HEK293 (cell line): ENCODE results near the gene LCE2D.
"Not testable (repeated sequence)": the region's sequence is repeated elsewhere in the genome, so short reads cannot be mapped to it uniquely, and the experiment has no call there.

Experiments used
- CTCF ChIA-PET: fragments of 350-600 bp; formaldehyde crosslinking; extraction: SDS; loops from one replicate; lab custom pipeline; 2021; ENCODE audit warnings: antibody characterized with exemption; lab: Yijun Ruan, JAX
- POLR2A ChIA-PET: fragments of 300-600 bp; formaldehyde crosslinking; extraction: SDS; loops from one replicate; lab custom pipeline; 2020; ENCODE audit warnings: antibody characterized with exemption, inconsistent platforms; lab: Yijun Ruan, JAX
- H3K27ac ChIP-seq: fragments of 200-500 bp; sonication (Bioruptor generic); 2 replicates; pipeline ENCODE4 v1.5.1; 2014; ENCODE audit warnings: low read depth, low read length, control low read depth, inconsistent platforms; ENCODE audit errors: extremely low read depth
- H3K36me3 ChIP-seq, 2 experiments: fragments of 200-500 bp in 1 of 2; sonication (Bioruptor generic) in 1 of 2; 1 replicate in 1 of 2; 2 replicates in 1 of 2; pipeline ENCODE4 v1.5.1; 2014 to 2017; ENCODE audit warnings: inconsistent platforms in 2 of 2, low read length in 2 of 2; ENCODE audit not compliant: control insufficient read depth in 2 of 2, insufficient read depth in 1 of 2
- H3K4me1 ChIP-seq: fragments of 200-500 bp; sonication (Bioruptor generic); 2 replicates; pipeline ENCODE4 v1.5.1; 2014; ENCODE audit warnings: mild to moderate bottlenecking, low read length, inconsistent platforms; ENCODE audit not compliant: control insufficient read depth, insufficient read depth
- H3K4me3 ChIP-seq: 2 replicates; pipeline ENCODE4 v1.5.1; 2011; ENCODE audit warnings: low read depth, mild to moderate bottlenecking, control low read depth, low read length, moderate library complexity
- H3K9me3 ChIP-seq: fragments of 200-500 bp; sonication (Bioruptor generic); 2 replicates; pipeline ENCODE4 v1.5.1; 2014; ENCODE audit warnings: low read depth, low read length, inconsistent platforms; ENCODE audit not compliant: control insufficient read depth, insufficient read depth
- BCL11B ChIP-seq: fragments of 450-650 bp; formaldehyde crosslinking; IDR thresholded peaks from 2 replicates; pipeline ENCODE4 v1.5.1; 2016; ENCODE audit warnings: low read depth, missing biosample characterization, missing genetic modification characterization
- GLI2 ChIP-seq: fragments of 450-650 bp; formaldehyde crosslinking; IDR thresholded peaks from 2 replicates; pipeline ENCODE4; 2017; ENCODE audit warnings: missing biosample characterization, missing genetic modification characterization, low read depth, borderline replicate concordance
- KLF1 ChIP-seq: fragments of 450-650 bp; formaldehyde crosslinking; IDR thresholded peaks from 2 replicates; pipeline ENCODE4 v1.5.1; 2016; ENCODE audit warnings: missing biosample characterization, missing genetic modification characterization
- PRDM4 ChIP-seq: fragments of 450-650 bp; formaldehyde crosslinking; IDR thresholded peaks from 2 replicates; pipeline ENCODE4 v1.5.1; 2017; ENCODE audit warnings: missing biosample characterization, missing genetic modification characterization
- SP2 ChIP-seq: fragments of 450-650 bp; formaldehyde crosslinking; IDR thresholded peaks from 2 replicates; pipeline ENCODE4 v1.5.1; 2016; ENCODE audit warnings: missing biosample characterization, missing genetic modification characterization
- TCF7L2 ChIP-seq: IDR thresholded peaks from 2 replicates; pipeline ENCODE4 v1.6.1; 2011; ENCODE audit warnings: low read depth, mild to moderate bottlenecking, inconsistent platforms, low read length, moderate library complexity, borderline replicate concordance
- TSHZ1 ChIP-seq: fragments of 450-650 bp; formaldehyde crosslinking; IDR thresholded peaks from 2 replicates; pipeline ENCODE4 v1.5.1; 2016; ENCODE audit warnings: missing biosample characterization, missing genetic modification characterization, borderline replicate concordance
- ZBTB1 ChIP-seq: fragments of 450-650 bp; formaldehyde crosslinking; IDR thresholded peaks from 2 replicates; pipeline ENCODE4 v1.5.1; 2016; ENCODE audit warnings: missing biosample characterization, missing genetic modification characterization
- ZBTB44 ChIP-seq: fragments of 450-650 bp; IDR thresholded peaks from 2 replicates; pipeline ENCODE4 v1.5.1; 2018; ENCODE audit warnings: missing biosample characterization, mild to moderate bottlenecking, missing genetic modification characterization
- ZEB2 ChIP-seq: fragments of 450-650 bp; formaldehyde crosslinking; IDR thresholded peaks from 2 replicates; pipeline ENCODE4 v1.5.1; 2016; ENCODE audit warnings: missing biosample characterization, missing genetic modification characterization
- ZFP69B ChIP-seq: fragments of 450-650 bp; formaldehyde crosslinking; IDR thresholded peaks from 2 replicates; pipeline ENCODE4 v1.5.1; 2016; ENCODE audit warnings: missing biosample characterization, missing genetic modification characterization
- ZNF133 ChIP-seq: fragments of 450-650 bp; formaldehyde crosslinking; IDR thresholded peaks from 2 replicates; pipeline ENCODE4 v1.5.1; 2016; ENCODE audit warnings: missing biosample characterization, missing genetic modification characterization
- ZNF146 ChIP-seq: fragments of 450-650 bp; formaldehyde crosslinking; IDR thresholded peaks from 2 replicates; pipeline ENCODE4 v1.5.1; 2016; ENCODE audit warnings: missing biosample characterization, missing genetic modification characterization
- ZNF362 ChIP-seq: fragments of 450-650 bp; formaldehyde crosslinking; IDR thresholded peaks from 2 replicates; pipeline ENCODE4 v1.5.1; 2016; ENCODE audit warnings: missing biosample characterization, missing genetic modification characterization
- ZNF426 ChIP-seq: fragments of 450-650 bp; formaldehyde crosslinking; IDR thresholded peaks from 2 replicates; pipeline ENCODE4 v1.5.1; 2017; ENCODE audit warnings: missing biosample characterization, missing genetic modification characterization, mild to moderate bottlenecking, inconsistent platforms, moderate library complexity
- ZNF449 ChIP-seq: fragments of 450-650 bp; formaldehyde crosslinking; IDR thresholded peaks from 2 replicates; pipeline ENCODE4 v1.5.1; 2017; ENCODE audit warnings: missing biosample characterization, mild to moderate bottlenecking, missing genetic modification characterization, moderate library complexity
- ZNF600 ChIP-seq: fragments of 450-650 bp; formaldehyde crosslinking; IDR thresholded peaks from 2 replicates; pipeline ENCODE4 v1.5.1; 2016; ENCODE audit warnings: missing biosample characterization, missing genetic modification characterization

The LCE2D gene

GRCh38 chr1:152657677-152658076 lies 5.5 kb upstream of the LCE2D start (continued):
- no peak for TF ChIP-seq PRDM4 (tag by site-specific recombination)
- TF ChIP-seq ZBTB44 (tag by site-specific recombination): no peak
- TF ChIP-seq ZNF362 (tag by site-specific recombination): no peak

- no peak overlapping the region for H3K27ac ChIP-seq
- no peaks in the 10 kb centered on the region for H3K4me1 ChIP-seq
- no peaks in the 10 kb centered on the region for H3K9me3 ChIP-seq
- CTCF ChIA-PET: no interaction called here
- TF ChIP-seq KLF1 (tag by site-specific recombination) (no peak), ZNF426 (tag by site-specific recombination) (no peak), ZNF133 (tag by site-specific recombination) (no peak), BCL11B (tag by site-specific recombination) (no peak), GLI2 (tag by site-specific recombination) (no peak)
- TF ChIP-seq, all 188 proteins: peak for 0
- POLR2A ChIA-PET: no interaction called here
- Histone ChIP-seq H3K4me3 (no peak overlapping the region), H3K36me3 (no peaks in the 10 kb centered on the region)
Observed at GRCh38 chr1:152658649-152659048, 4.5 kb upstream of the LCE2D start.

DNA sequence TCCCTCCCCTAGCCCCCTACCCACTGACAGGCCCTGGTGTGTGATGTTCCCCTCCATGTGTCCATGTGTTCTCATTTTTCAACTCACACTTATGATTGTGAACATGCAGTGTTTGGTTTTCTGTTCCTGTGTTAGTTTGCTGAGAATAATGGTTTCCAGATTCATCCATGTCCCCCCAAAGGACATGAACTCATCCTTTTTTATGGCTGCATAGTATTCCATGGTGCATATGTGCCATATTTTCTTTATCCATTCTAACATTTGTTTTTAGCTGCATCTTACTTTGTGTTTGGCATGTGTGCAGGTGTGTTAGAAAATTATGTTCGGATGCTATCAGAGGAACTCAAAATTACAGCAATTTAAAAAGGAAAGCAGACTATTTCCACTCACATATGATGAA lies 3.0 kb downstream of the LCE2D start:
- POLR2A ChIA-PET, H3K4me1 ChIP-seq, H3K36me3 ChIP-seq, H3K9me3 ChIP-seq, H3K4me3 ChIP-seq, H3K27ac ChIP-seq: not testable (repeated sequence)
- peak; percentile 67; the same call in 1 of the 2 replicates for TF ChIP-seq ZNF146
- CTCF ChIA-PET: interaction anchor here (4.1 kb wide), 1 partner anchor 12 kb away, joined by 27 read pairs; no protein-coding TSS in a partner anchor

GRCh38 chr1:152667648-152668047 lies 4.5 kb downstream of the LCE2D start:
- ChIA-PET POLR2A (no interaction called here), CTCF (no interaction called here)
- Histone ChIP-seq H3K27ac (no peak overlapping the region), H3K4me1 (no peaks in the 10 kb centered on the region), H3K4me3 (no peak overlapping the region), H3K9me3 (no peaks in the 10 kb centered on the region), H3K36me3 (no peaks in the 10 kb centered on the region)
- TF ChIP-seq SP2 (tag by site-specific recombination): no peak
- no peak for TF ChIP-seq TCF7L2
- TF ChIP-seq ZEB2: no peak
- no peak for TF ChIP-seq TSHZ1 (tag by site-specific recombination)
- no peak for TF ChIP-seq PRDM4 (tag by site-specific recombination)
- no peak for TF ChIP-seq ZFP69B (tag by site-specific recombination)
- no peak for TF ChIP-seq ZNF600 (tag by site-specific recombination)
- no peak for TF ChIP-seq ZNF449 (tag by site-specific recombination)
- no peak for TF ChIP-seq ZBTB1 (tag by site-specific recombination)
